ENCODE data around the gene GABBR1.
A peak's percentile ranks its signal among the peaks of the same experiment; 100 is the strongest.

Gene GABBR1

DNA sequence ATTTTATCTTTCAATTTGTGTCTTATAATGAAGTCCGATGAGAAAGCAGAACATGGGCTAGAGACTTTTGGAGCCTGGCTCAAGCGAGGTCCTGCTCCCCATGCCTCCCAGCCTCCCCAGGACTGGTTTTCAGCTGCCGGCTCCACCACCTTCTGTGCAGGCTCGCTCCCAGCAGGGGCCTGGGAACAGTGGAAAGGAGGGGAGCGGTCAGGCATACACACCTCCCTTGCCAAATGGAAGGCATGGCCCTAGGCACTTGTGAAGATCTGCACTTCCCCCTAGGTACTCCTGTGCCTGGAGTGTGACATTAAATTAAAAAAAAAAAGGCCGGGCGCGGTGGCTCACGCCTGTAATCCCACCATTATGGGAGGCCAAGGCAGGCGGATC is 19.2 kb upstream of the GABBR1 start:
- no peak for DNase-seq

DNA sequence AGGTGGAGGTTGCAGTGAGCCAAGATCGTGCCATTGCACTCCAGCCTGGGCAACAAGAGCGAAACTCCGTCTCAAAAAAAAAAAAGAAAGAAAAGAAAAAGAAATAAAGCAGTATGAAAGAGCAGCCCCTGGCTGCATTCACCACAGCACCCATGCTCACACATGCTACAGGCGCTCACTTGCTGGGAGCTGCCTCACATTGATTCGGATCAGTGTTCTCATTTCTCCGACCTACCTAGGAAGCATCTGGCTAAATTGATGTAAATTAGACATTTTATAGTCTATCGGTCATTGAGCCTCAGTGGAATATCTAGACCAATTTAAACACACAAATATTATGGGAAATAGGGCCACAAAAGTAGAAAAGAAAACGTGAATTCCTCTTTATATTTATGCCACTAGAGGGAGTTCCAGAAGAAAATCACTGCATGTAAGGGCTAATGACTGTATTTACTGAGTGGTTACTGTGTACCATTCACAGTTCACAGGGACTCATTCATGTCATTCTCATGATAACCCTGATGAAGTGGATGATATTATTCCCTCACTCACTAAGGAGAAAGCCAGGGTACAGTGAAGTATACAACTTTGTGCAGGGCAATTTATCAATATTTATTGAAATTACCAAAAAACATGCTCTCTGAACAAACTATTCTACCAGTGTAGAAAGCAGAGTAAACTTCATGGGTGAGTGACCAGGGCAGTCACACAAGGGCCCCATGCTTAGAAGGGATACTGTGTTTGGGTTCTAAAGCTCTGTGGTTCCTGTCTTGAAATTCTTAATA is 18.6 kb upstream of the GABBR1 start:
- DNase-seq = no peak

DNA sequence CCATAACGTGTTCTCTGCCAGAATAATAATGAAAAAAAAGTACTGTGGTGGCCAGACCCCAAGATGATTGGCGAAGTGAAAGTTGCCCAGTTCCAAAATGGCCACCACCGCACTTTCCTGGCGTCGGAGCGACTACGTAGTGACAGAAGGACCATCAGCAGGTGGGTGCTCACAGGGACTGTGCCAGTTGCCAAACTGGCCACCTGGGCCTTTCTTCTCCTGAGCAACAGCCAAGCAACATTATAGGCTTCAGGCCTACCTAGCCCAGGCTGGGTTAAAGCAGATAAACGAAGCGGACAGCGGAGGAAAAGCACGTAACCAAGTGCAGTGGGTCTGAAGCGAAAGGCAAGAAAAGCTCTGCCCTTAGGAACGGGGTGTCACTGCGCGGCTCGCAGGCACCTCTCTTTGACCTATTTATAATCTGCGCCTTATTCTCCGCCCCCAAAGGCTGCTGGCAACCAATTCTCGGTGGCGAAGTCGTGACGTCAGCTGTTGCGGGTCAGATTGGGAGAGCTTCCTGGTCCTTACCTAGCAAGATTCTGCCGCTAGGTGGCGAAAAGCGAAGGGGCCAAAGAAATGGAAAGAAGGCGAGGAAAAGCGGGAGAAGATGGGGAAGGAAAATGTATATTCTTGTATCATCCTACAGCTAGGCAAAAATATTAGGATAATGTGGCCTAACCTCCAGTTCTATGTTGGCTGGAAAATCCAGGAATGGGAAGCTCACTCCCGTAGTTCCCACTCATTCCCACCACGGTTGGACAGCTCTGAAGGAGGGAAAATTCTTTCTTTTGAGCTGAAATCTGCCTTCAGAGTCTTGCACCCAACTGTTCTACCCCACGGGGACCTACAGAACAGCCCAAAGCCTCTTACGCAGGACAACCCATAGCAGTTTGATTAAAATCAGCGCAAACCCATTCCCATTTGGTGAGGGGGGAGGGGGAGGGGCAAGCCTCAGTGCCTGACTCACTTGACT is 17.0 kb upstream of the GABBR1 start:
- peak; percentile 98 for DNase-seq

DNA sequence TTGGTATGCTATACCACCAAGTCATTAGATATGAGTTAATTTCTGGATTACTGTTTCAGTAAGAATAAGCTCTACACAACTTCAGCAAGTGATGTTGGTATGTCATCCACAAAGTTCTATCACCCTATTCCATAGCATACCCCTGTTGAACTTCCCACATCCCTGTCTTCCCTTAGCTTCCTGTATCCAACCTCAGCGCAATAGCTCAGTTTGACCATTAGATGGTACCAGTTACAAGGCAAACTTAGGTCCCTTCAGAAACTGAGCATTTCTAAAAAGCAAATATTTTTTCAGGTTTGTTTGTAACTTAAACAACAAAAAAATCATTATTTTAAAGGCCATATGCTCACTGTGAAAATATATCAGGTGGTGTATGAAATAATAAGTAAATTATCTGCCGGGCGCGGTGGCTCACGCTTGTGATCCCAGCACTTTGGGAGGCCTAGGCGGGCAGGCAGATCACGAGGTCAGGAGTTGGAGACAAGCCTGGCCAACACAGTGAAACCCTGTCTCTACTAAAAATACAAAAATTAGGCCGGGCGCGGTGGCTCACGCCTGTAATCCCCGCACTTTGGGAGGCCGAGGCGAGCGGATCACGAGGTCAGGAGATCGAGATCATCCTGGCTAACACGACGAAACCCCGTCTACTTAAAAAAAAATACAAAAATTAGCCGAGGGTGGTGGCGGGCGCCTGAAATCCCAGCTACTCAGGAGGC is 15.1 kb upstream of the GABBR1 start:
- peak; percentile 30 for DNase-seq

DNA sequence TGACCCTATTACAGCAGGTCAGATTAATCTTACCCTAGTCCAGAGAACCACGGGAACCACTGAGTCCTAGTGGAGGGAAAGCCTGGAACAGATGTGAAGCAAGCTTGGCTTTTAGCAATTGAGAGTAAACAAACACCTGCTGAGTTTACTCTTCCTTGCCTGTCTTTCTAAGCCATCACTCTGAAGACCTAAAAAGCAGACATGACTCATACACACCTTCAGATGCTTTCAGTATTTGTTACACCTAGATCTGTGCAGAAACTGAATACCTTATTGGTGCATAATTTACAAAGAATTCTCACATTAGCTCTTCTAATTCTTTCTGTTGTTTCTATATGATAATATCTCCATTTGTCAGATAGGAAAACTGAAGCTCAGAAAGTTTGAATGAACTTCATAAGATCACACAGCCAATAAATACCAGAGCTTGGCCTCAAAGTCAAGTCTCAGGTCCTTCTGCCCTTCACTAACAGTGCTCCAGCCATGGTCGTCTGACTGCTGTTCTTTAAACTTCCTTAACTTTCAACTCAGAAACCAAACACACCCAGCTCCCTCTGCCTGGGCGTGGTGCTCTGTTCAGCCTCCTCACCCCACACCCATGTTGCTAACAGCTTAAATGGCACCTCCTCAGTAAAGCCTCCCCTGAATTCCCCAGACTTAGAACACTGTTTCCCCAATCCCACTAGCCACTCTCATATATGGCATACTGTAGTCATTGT is 8.6 kb upstream of the GABBR1 start:
- no peak for DNase-seq

DNA sequence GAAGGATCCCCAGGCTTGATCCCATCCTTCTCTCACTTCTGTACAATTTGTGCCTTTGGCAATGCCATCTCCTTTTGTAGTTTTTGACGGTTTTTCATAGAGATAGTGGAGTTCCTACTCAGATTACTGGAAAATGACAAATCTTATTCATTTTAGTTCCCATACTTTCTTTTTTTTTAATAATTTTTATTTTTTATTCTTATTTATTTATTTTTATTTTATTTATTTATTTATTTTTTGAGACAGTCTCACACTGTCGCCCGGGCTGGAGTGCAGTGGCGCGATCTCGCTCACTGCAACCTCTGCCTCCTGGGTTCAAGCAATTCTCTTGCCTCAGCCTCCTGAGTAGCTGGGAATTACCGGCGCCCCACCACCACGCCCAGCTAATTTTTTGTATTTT is 4.3 kb upstream of the GABBR1 start:
- DNase-seq = no peak

DNA sequence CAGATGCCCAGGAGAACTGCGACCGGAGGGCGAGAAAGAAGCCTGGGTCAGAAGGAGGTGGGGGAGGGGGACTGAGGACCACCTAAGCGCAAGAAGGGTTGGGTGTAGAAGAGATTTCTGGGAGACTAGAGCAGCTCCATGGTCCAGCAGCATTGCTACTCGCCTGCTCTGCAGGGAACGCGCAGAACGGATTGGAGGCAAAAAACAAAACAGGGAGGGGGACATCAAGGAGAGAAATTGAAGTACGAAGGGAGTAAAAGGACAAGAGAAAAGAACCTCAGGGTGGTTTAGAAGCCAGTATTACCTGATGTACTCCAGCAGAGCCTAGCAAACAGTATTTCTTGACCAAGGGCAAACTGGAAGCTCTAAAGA is 537 bp upstream of the GABBR1 start:
- DNase-seq = peak; percentile 50

DNA sequence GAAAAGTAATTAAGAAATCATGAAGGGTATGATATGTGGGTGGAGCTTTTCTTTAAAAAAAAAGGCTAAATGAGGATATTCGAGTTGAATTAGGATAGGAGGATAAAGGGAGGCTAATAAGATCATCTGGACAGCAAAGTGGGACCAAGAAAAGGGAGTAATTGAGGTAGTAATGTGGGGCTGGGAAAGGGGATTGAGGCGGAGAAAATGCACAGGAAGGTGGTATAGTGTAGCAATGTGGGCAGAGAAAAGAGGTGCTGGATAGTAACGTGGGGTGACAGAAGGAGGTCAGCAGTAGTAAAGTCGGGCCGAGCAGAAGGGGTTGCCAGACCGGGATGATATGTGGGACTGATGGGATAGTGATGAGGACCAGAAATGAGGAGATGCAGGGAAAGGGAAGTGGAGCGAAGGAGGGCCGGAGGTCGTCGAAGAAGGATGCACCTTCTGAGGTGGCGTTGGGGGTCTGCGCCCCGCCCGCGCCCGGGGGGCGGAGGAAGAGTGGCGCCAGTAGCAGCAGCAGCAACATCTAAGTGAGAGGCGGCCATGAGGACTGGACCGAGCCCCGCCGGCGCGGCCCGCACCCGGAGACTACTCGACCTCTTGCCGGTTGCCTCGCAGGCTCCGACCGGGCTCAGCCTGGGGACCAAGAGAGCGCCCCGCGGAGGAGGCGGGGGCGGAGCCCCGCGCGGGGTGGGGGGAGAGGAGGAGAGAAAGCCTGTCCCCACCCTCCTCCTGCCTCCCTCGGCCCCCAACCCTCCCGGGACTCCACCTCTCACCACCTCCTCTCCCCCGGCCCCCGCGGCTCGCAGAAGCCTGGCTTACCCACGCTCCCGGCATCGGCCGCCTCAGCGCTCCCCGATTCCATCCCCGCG is 887 bp downstream of the GABBR1 start:
- peak; percentile 59 for DNase-seq

DNA sequence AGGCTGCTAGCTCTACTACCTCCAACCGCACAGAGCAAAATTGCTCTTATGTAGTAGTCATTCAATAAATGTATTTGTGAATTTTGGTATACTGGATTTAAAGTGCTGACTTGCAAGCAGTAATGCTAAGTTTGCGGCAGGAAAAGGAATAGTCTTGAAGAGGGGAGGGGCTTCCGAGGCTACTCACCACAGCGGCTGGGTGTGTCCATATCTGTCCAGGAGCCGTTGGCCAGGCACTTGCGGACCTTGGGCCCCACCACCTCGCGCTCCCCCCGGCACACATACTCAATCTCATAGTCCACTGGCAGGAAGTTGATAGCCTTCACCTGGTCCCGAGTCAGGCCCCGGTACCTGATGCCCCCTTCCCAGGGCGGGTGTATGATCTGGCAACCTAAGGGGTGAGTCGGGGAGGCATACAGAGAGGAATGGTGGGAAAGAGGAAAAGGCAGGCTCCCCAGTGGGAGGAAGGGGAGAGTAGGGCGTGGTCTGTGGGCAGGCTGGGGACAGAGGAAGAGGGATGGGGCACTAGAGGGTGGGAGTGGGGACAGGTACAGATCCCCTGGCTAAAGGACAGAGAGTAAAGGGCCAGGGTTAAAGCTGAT is 1.7 kb downstream of the GABBR1 start:
- DNase-seq = no peak

DNA sequence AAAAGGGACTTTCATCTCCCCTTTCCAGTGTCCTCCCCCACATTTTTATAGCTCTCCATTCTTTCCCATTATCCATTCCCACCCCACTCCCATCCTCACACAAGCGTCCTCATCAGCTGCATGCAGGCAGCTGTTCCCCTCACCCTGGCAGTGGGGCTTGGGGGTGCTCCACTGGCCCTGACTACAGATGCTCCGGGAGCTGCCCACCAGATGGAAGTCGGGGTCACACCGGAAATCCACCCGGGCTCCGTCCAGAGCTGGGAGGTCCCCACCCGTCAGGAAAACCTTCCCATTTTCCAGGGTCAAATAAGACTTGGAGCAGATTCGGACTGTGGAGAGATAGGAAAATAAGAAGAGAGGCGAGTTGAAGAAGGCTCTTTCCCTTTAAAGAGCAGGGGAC is 2.7 kb downstream of the GABBR1 start:
- no peak for DNase-seq

DNA sequence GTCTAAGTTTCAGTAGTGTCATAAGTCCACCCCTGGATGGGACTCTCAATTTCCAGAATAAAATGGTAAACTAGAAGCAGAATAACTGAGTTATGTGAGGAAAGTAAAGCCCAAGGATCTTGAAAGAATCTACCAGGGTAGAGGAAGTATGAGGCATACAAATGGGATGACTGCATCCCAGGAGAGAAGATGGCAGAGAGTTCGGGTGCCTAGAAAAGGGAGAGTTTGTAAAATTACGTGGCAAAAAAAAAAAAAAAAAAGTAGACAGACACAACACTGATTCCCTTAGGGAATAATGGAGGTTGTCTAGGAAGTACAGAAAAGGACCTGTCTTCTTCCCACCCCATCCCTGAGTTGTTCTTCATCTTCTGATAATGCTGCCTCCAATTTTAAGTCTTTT is 3.4 kb downstream of the GABBR1 start:
- DNase-seq = no peak

DNA sequence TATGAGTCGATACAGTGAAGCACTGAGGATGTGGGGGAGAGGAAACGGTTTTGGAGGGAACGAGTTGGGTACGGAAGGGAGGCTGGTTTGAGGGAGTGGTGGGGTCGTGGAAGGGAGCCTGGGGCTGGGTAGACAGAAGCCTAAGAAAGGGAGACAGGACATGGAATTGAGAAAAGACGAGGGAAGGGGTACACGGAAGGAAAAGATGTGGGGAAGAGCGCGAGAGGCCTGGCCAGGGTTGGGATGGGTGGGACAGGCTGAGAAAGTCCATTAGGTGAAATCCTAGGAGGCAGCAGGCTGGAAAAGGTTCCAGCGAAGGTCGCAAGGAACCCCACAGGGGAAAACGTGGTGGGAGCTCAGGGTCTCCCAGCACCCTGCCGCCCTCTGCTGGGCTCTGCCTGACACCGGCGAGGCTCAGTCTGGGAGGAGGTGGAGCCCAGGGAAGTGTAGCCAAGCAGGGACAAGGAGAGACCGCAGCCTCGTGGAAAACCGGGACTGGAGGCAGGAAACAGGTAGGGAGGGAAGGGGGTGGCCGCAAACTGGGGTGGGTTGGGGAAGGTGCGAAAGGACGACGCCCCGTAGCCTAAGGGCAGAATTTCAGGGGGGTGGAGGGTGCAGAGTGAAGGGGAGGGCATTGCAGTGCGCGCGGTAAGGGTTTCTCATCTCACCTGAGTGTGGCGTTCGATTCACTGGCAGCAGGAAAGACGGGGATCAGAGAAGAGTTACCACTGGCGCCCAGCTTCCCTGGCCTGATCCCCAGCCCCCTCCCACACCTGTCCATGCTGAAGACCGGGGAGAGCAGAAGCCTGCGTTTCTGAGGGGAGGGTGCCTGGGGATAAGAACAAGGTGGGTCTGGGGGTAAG is 4.3 kb downstream of the GABBR1 start:
- DNase-seq = peak; percentile 82

DNA sequence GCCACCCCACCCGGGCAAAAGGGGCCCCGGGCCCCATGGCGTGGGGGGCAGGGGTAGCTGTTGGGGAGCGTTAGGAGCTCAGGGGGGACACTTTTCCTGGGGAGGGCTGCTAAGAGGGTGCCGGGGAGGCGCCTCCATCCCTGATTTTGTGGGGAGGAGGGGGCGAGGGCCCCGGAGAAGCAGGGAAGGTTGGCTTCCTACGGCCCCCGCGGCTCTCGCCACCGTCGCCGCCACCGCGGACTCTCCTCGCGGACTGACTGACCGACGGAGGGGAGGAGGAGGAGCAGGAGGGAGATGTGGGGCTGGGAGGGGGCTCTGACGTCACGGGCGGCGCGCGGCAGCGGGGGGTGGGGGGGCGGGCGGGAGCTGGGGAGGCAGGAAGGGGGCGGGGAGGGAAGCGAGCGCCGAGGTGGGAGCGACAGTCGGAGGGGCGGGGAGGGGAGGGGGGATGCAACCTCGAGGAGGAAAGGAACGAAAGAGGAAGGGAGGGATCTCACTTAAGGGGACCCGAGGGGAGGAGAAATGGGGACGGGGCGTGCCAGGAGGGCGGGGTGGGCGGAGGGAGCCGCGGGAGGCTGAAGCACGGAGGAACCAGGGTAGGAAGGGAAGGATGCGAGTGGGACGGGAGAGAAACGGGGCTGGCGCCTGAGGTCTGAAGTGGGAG is 5.1 kb downstream of the GABBR1 start:
- peak; percentile 48 for DNase-seq

DNA sequence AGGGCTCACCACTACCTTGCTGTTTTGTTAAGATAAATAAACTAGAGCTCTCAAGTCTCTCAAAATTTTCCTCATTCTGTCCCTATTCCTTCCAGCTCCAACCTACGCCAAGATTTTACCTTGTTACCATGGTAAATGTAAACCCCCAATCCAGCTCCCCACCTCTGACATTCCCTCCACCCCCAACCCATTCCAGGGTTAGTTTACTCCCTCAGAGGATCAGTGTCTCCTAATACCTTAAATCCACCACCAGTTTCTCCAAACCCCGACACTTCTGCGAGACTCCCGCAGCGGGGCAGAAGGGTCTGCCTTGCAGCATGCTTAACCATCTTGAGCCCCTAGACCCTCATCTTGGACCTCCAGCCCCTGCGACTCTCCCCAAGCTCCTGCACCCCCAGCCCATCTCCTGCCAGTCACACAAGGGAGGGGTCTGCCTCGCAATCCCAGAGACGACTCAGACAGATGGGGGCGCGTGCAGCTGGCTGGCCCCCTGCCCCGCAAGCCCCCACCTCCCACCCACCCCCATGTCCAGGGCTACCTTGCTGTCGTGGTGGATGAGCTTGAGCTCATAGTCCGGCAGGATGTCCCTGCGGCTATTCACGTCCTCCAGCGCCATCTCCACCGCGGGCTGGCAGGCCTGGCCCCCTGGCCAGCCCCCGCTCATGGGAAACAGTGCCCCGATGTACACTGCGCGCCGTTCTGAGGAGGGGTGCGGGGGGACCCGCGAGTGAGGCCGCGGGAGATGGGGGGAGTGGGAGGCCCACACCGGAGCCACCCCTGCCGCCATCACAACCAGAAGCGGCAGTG is 5.8 kb downstream of the GABBR1 start:
- no peak for DNase-seq

DNA sequence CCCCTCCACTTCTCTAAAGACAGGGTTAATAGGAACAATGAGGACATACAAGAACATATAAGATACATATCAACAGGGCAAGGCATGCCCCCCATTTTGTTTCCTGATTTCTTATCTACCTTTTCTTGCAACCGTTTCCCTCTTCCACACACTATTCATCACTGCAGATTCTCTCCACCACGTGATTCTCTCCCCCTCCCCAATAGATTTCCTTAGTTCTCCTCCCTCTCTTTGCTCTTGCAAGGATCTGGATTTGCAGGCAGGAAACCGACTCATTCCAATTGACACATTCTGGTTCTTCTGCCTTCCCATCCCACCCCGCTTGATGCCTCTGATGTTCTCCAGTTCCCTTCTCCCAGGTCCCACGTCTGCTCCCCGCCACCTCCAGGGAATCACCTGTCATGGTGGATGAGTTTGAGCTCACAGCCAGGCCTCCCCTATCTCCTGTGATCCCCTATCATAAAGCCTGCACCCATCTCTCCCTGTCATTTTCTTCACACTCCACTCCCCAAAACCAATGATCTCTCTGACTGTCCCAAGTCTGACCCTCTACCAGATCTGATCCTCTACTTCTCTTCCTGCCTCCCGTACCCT is 7.5 kb downstream of the GABBR1 start:
- DNase-seq = no peak

DNA sequence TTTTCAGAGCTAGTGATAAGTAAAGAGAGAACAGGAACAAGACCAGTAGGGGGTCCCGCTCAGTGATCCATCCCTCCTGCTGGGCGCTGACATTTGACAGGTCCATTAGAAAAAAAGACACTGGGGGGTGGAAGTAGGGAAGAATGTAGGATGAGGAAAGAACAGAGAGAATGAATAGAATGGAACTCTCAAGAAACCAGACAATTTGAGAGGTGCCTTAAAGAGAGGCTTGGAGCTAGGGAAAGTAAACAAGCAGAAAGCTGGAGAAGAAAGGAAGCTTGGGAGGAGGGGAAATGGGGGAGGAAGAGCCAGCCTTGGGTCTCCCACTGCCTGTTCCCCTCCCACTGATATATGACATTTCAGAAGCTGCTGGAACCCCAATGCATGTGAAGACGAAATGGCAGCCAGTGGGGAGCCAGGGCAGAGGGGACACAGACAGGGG is 8.4 kb downstream of the GABBR1 start:
- no peak for DNase-seq

DNA sequence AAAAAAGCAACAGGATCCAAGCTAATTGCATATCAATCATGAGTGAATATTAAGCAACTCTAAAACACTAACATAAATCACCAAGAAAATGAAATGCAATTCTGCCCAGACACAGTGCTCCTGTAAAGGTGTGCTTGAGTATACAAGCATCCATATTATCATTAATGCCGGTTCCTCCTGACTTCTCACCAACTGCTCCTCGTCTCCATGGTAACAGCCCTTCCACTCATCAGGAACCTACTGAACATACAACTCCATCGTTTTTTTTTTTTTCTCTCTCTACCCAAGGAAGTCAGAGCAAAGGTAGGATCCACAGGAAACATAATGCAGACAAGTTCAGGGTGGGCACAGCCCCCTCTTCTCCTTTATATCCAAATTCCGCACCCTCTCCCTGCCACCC is 12.4 kb downstream of the GABBR1 start:
- DNase-seq = peak; percentile 2

DNA sequence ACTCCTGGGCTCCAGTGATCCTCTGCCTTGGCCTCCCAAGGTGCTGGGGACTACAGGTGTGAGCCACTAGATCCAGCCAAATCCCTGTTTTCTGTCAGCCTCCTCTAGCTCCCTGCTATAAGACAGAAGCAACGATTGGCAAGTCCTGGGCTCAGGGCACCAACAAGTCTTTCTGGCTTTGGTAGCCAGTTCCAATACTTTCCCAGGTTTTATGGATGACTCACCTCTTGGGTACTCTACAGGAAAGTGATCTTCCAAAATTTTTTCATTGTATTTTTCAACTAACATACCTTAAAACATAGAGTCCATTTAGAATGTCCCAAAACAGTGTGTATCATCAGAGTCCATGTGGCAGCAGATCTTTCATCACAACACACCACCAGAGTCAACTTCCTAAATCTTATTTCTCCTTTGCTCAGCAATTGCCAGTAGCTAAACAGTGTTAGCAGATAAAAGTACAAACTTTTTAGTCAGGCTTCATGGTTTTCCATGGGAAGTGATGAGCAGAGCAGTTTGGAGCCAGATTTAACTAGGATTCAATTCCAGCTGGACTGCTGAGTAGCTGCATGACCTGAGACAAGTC is 13.3 kb downstream of the GABBR1 start:
- no peak for DNase-seq
